ENCODE data around the gene AUTS2.

DNA sequence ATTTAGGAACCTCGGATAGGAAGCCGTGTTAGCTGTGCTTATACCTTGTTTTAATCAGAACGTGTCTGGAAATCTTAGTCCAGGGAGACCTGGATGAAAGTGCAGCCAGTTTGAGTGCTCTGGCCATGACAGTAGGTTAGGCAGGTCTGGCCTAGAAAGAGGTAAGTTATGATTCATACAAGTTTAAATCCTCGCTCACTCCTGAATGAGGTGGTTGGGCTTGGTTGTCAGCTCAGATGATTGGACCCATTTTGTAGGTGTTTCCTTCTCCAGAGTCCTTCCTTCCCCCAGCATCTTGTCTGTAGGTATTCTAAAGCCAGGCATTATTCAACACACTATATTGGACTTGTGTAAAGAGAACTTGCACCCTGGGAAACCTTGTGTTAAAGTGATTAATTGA is 971.8 kb downstream of the AUTS2 start:
- TF ChIP-seq POLR2A (IDR thresholded peaks at IDR 0.05) (no peak), CTCF (IDR thresholded peaks at IDR 0.05) (no peak), POLR2AphosphoS5 (IDR thresholded peaks at IDR 0.05; ENCODE audit: insufficient read depth in 1 of 2, low read depth in 1 of 2) (no peak)

All from vagina (tissue), 2 donors.